Vagina (tissue), 2 donors: ENCODE results near the gene OLFML2B.

Source experiments
- POLR2A ChIP-seq, 2 donors: fragments of 450-650 bp; IDR thresholded peaks; one replicate each; pipeline ENCODE4 v1.6.1; 2017; ENCODE audit warnings: antibody characterized with exemption in 2 of 2, mild to moderate bottlenecking in 2 of 2, moderate library complexity in 2 of 2
- POLR2AphosphoS5 ChIP-seq, 2 donors: sonication (generic); formaldehyde crosslinking; IDR thresholded peaks; one replicate each; pipeline ENCODE4 v1.9.0; 2017; ENCODE audit warnings: antibody characterized with exemption in 2 of 2, mild to moderate bottlenecking in 2 of 2, low read depth in 1 of 2; ENCODE audit not compliant: insufficient read depth in 1 of 2
- TF ChIP-seq, protein P1 (sequence below), 3 experiments: fragments of 450-650 bp in 2 of 3; fragments of 200-600 bp in 1 of 3; sonication (generic) in 1 of 3; IDR thresholded peaks; one replicate each; pipeline ENCODE4 v1.5.1; 2017 to 2019; ENCODE audit warnings: antibody characterized with exemption in 3 of 3, mild to moderate bottlenecking in 2 of 3, moderate library complexity in 2 of 3

GRCh38 chr1:162067466-162067865 is 43.8 kb upstream of the OLFML2B start:
- TF ChIP-seq, protein P1, sequence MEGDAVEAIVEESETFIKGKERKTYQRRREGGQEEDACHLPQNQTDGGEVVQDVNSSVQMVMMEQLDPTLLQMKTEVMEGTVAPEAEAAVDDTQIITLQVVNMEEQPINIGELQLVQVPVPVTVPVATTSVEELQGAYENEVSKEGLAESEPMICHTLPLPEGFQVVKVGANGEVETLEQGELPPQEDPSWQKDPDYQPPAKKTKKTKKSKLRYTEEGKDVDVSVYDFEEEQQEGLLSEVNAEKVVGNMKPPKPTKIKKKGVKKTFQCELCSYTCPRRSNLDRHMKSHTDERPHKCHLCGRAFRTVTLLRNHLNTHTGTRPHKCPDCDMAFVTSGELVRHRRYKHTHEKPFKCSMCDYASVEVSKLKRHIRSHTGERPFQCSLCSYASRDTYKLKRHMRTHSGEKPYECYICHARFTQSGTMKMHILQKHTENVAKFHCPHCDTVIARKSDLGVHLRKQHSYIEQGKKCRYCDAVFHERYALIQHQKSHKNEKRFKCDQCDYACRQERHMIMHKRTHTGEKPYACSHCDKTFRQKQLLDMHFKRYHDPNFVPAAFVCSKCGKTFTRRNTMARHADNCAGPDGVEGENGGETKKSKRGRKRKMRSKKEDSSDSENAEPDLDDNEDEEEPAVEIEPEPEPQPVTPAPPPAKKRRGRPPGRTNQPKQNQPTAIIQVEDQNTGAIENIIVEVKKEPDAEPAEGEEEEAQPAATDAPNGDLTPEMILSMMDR (IDR thresholded peaks at IDR 0.05), result no peak
- no peak for TF ChIP-seq POLR2A (IDR thresholded peaks at IDR 0.05)
- no peak for TF ChIP-seq POLR2AphosphoS5 (IDR thresholded peaks at IDR 0.05; ENCODE audit: insufficient read depth in 1 of 2, low read depth in 1 of 2)
